Glutamatergic neuron (in vitro differentiated cells): Measurements from ENCODE around the gene LOXL3. TPM values are rescaled to one million over a fixed set of nuclear protein-coding genes. Genes with fewer than 3 reads are reported as not detected.

Source experiments
- DNase-seq: peaks from one replicate; pipeline ENCODE4 v3.0.0; 2022
- H3K27ac Mint-ChIP-seq: one replicate; pipeline ENCODE4 v1.8.0; 2020; ENCODE audit warnings: mild to moderate bottlenecking, mixed read lengths, inconsistent platforms; ENCODE audit not compliant: unreplicated experiment
- H3K27me3 Mint-ChIP-seq: one replicate; pipeline ENCODE4 v1.8.0; 2020; ENCODE audit warnings: mild to moderate bottlenecking, moderate library complexity, mixed read lengths, inconsistent platforms; ENCODE audit not compliant: unreplicated experiment
- H3K36me3 Mint-ChIP-seq: one replicate; pipeline ENCODE4 v1.8.0; 2020; ENCODE audit warnings: mild to moderate bottlenecking, mixed read lengths, inconsistent platforms; ENCODE audit not compliant: unreplicated experiment
- H3K4me1 Mint-ChIP-seq: one replicate; pipeline ENCODE4 v1.8.0; 2020; ENCODE audit warnings: mild to moderate bottlenecking, low read depth, mixed read lengths, inconsistent platforms; ENCODE audit not compliant: unreplicated experiment
- H3K4me3 Mint-ChIP-seq: one replicate; pipeline ENCODE4 v1.8.0; 2020; ENCODE audit warnings: mild to moderate bottlenecking, mixed read lengths, inconsistent platforms; ENCODE audit not compliant: unreplicated experiment
- H3K9me3 Mint-ChIP-seq: one replicate; pipeline ENCODE4 v1.8.0; 2020; ENCODE audit warnings: mild to moderate bottlenecking, moderate library complexity, mixed read lengths, inconsistent platforms; ENCODE audit not compliant: unreplicated experiment
- total RNA-seq: library from RNA; stranded (reverse); fragmentation: NEBNext Ultra II Directional; extraction: Animal tissue kit (Norgen Biotek cat#: 25700); gene quantifications from one replicate; pipeline ENCODE4 v1.2.1, GENCODE V29; 2021; ENCODE audit not compliant: unreplicated experiment
- TF ChIP-seq, protein P1 (sequence below): fragments of 200-600 bp; sonication (generic); IDR thresholded peaks from one replicate; pipeline ENCODE4 v1.5.0; 2021; ENCODE audit not compliant: partially characterized antibody, unreplicated experiment

Gene LOXL3
- total RNA-seq, 1 donor from 2014 or later, result 64.2 TPM

DNA sequence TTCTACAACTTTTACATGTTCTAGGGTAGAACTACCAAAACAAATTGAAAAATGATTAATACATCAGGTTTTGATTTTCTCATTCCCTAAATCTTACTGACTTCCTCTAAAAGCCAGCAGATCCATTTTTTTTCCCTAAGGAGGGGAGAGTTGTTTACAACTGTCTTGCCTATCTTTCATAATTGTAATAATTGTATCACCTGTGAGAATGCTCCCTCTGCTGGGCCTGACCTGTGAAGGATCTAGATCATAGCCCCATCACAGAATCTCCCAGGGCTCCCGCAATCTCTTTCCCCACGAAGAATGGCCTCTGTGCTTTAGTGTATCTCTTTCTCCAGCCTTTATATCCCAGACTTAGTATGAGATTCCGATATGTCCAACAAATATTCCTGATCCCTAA lies 9.1 kb downstream of the LOXL3 start:
- H3K36me3 Mint-ChIP-seq, result peaks cover 6% of the 10 kb centered on the region
- peaks cover 16% of the 10 kb centered on the region for H3K4me1 Mint-ChIP-seq
- peaks cover 11% of the 10 kb centered on the region for H3K27me3 Mint-ChIP-seq
- peaks cover 12% of the 10 kb centered on the region for H3K9me3 Mint-ChIP-seq
- DNase-seq, result no peak
- H3K27ac Mint-ChIP-seq, result no peak overlapping the region
- no peak overlapping the region for H3K4me3 Mint-ChIP-seq
- TF ChIP-seq, protein P1, sequence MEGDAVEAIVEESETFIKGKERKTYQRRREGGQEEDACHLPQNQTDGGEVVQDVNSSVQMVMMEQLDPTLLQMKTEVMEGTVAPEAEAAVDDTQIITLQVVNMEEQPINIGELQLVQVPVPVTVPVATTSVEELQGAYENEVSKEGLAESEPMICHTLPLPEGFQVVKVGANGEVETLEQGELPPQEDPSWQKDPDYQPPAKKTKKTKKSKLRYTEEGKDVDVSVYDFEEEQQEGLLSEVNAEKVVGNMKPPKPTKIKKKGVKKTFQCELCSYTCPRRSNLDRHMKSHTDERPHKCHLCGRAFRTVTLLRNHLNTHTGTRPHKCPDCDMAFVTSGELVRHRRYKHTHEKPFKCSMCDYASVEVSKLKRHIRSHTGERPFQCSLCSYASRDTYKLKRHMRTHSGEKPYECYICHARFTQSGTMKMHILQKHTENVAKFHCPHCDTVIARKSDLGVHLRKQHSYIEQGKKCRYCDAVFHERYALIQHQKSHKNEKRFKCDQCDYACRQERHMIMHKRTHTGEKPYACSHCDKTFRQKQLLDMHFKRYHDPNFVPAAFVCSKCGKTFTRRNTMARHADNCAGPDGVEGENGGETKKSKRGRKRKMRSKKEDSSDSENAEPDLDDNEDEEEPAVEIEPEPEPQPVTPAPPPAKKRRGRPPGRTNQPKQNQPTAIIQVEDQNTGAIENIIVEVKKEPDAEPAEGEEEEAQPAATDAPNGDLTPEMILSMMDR, result no peak

DNA sequence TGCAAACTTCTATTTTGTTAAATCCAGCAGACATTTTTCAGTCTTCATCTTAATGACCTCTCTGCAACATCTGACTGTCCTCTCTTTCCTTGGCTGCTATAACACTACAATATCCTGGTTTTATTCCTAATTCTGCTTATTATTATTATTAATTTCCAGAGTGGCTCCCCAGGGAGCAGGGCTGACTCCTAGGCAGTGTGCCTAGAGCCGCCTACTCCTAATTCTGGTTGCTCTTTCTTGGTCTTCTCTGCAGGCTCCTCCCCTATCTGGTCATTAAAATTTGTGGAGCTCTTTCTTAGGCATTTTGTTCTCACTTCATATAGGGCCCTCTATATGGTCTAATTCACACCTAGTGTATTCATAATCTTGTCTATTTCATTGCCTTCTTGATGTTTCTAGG lies 10.8 kb downstream of the LOXL3 start:
- DNase-seq, result no peak
- Mint-ChIP-seq H3K4me3 (no peak overlapping the region), H3K27ac (no peak overlapping the region), H3K4me1 (peaks cover 8% of the 10 kb centered on the region), H3K9me3 (peaks cover 7% of the 10 kb centered on the region), H3K27me3 (peaks cover 4% of the 10 kb centered on the region), H3K36me3 (peaks cover 11% of the 10 kb centered on the region)
- TF ChIP-seq, protein P1, result no peak

GRCh38 chr2:74540291-74540690 lies 13.5 kb downstream of the LOXL3 start:
- Mint-ChIP-seq H3K27ac (no peak overlapping the region), H3K27me3 (peaks cover 3% of the 10 kb centered on the region), H3K9me3 (peaks cover 5% of the 10 kb centered on the region), H3K4me1 (no peaks in the 10 kb centered on the region), H3K36me3 (peaks cover 11% of the 10 kb centered on the region), H3K4me3 (no peak overlapping the region)
- DNase-seq, result no peak
- TF ChIP-seq, protein P1, result no peak

GRCh38 chr2:74538881-74539339 lies 14.8 kb downstream of the LOXL3 start:
- no peaks in the 10 kb centered on the region for H3K4me1 Mint-ChIP-seq
- H3K27me3 Mint-ChIP-seq, result peaks cover 2% of the 10 kb centered on the region
- DNase-seq, result no peak

GRCh38 chr2:74537140-74537539 lies 16.6 kb downstream of the LOXL3 start:
- Mint-ChIP-seq H3K4me3 (no peak overlapping the region), H3K9me3 (peaks cover 8% of the 10 kb centered on the region), H3K27ac (no peak overlapping the region), H3K36me3 (peaks cover 5% of the 10 kb centered on the region), H3K4me1 (peaks cover 7% of the 10 kb centered on the region), H3K27me3 (peaks cover 7% of the 10 kb centered on the region)
- TF ChIP-seq, protein P1, result no peak
- DNase-seq, result no peak

More at GRCh38 chr2:74538881-74539339, 14.8 kb downstream of the LOXL3 start:
- H3K27ac Mint-ChIP-seq, result no peak overlapping the region
- TF ChIP-seq, protein P1, result no peak
- H3K4me3 Mint-ChIP-seq, result no peak overlapping the region
- peaks cover 6% of the 10 kb centered on the region for H3K9me3 Mint-ChIP-seq
- H3K36me3 Mint-ChIP-seq, result peaks cover 11% of the 10 kb centered on the region
